Measurements from ENCODE around the gene ARFGAP1. TPM values are rescaled to one million over a fixed set of nuclear protein-coding genes. Genes with fewer than 3 reads are reported as not detected.
"Not testable (repeated sequence)": the region's sequence is repeated elsewhere in the genome, so short reads cannot be mapped to it uniquely, and the experiment has no call there.

ARFGAP1 gene
- total and polyA plus RNA-seq, 2 donors = 36.3 to 111 TPM

DNA sequence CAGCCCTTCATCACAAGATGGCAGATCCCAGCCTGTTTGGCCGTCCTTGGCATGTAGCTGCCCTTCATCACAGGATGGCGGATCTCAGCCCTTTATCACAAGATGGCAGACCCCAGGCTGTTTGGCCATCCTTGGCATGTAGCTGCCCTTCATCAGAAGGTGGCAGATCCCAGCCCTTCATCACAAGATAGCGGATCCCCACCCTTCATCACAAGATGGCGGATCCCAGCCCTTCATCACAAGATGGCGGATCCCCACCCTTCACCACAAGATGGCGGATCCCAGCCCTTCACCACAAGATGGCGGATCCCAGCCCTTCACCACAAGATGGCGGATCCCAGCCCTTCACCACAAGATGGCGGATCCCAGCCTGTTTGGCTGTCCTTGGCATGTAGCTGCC lies 62.4 kb downstream of the ARFGAP1 start:
- not testable (repeated sequence) for H3K27ac ChIP-seq (ENCODE audit: low read depth in 1 of 2, low read length in 1 of 2); H3K27me3 ChIP-seq (ENCODE audit: control insufficient read depth in 2 of 2, insufficient read depth in 1 of 2, low read length in 1 of 2); DNase-seq (ENCODE audit: low read depth in 6 of 9, low spot score in 9 of 9); H3K4me3 ChIP-seq (ENCODE audit: low read length in 2 of 2); H3K4me1 ChIP-seq (ENCODE audit: control insufficient read depth in 2 of 2, insufficient read depth in 2 of 2, low read length in 2 of 2); H3K36me3 ChIP-seq (ENCODE audit: control insufficient read depth in 2 of 2, insufficient read depth in 2 of 2, low read length in 1 of 2)
- 97% methylated on average over 9 of the region's 9 CpGs for WGBS
- H3K9me3 ChIP-seq (ENCODE audit: control insufficient read depth in 2 of 2, insufficient read depth in 1 of 2, low read length in 1 of 2) = peaks cover 1 to 17% of the 10 kb centered on the region in 2 donors

DNA sequence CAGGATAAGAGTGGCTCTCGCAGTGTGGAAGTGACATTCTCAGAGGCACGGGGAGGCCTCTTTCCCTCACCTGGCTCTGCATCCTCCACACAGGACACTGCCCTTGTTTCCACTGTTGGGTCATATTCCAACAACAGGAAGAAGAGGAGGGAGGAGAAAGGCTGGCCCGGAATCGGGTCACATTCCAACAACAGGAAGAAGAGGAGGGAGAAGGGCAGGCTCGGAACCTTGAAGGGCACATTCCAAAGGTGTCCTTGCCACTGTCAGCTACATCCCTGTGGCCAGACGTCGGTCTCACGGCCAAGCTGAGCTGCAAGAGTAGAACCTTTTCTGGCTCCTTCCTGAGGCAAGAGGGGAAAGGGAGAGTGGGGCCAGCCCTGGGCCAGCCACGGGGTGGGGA lies 63.1 kb downstream of the ARFGAP1 start:
- H3K4me3 ChIP-seq (ENCODE audit: low read length in 2 of 2) = no peak overlapping the region
- no peak for DNase-seq (ENCODE audit: low read depth in 6 of 9, low spot score in 9 of 9)
- H3K36me3 ChIP-seq (ENCODE audit: control insufficient read depth in 2 of 2, insufficient read depth in 2 of 2, low read length in 1 of 2) = no peaks in the 10 kb centered on the region
- H3K4me1 ChIP-seq (ENCODE audit: control insufficient read depth in 2 of 2, insufficient read depth in 2 of 2, low read length in 2 of 2) = no peaks in the 10 kb centered on the region
- WGBS = 43% methylated on average over 9 of the region's 9 CpGs
- peaks cover 0 to 17% of the 10 kb centered on the region in 2 donors for H3K9me3 ChIP-seq (ENCODE audit: control insufficient read depth in 2 of 2, insufficient read depth in 1 of 2, low read length in 1 of 2)
- H3K27me3 ChIP-seq (ENCODE audit: control insufficient read depth in 2 of 2, insufficient read depth in 1 of 2, low read length in 1 of 2) = peaks cover 0 to 10% of the 10 kb centered on the region in 2 donors
- H3K27ac ChIP-seq (ENCODE audit: low read depth in 1 of 2, low read length in 1 of 2) = no peak overlapping the region

GRCh38 chr20:63336232-63336752 lies 63.7 kb downstream of the ARFGAP1 start:
- peaks cover 0 to 16% of the 10 kb centered on the region in 2 donors for H3K9me3 ChIP-seq (ENCODE audit: control insufficient read depth in 2 of 2, insufficient read depth in 1 of 2, low read length in 1 of 2)
- no peaks in the 10 kb centered on the region for H3K4me1 ChIP-seq (ENCODE audit: control insufficient read depth in 2 of 2, insufficient read depth in 2 of 2, low read length in 2 of 2)
- no peak overlapping the region for H3K27ac ChIP-seq (ENCODE audit: low read depth in 1 of 2, low read length in 1 of 2)
- H3K36me3 ChIP-seq (ENCODE audit: control insufficient read depth in 2 of 2, insufficient read depth in 2 of 2, low read length in 1 of 2) = no peaks in the 10 kb centered on the region
- peaks cover 0 to 10% of the 10 kb centered on the region in 2 donors for H3K27me3 ChIP-seq (ENCODE audit: control insufficient read depth in 2 of 2, insufficient read depth in 1 of 2, low read length in 1 of 2)
- no peak overlapping the region for H3K4me3 ChIP-seq (ENCODE audit: low read length in 2 of 2)
- WGBS = 92% methylated on average over 29 of the region's 29 CpGs
- no peak for DNase-seq (ENCODE audit: low read depth in 6 of 9, low spot score in 9 of 9)

GRCh38 chr20:63337786-63338420 lies 65.3 kb downstream of the ARFGAP1 start:
- H3K27me3 ChIP-seq (ENCODE audit: control insufficient read depth in 2 of 2, insufficient read depth in 1 of 2, low read length in 1 of 2) = peaks cover 0 to 10% of the 10 kb centered on the region in 2 donors
- no peak for DNase-seq (ENCODE audit: low read depth in 6 of 9, low spot score in 9 of 9)
- no peaks in the 10 kb centered on the region for H3K4me1 ChIP-seq (ENCODE audit: control insufficient read depth in 2 of 2, insufficient read depth in 2 of 2, low read length in 2 of 2)
- H3K4me3 ChIP-seq (ENCODE audit: low read length in 2 of 2) = no peak overlapping the region
- no peak overlapping the region for H3K27ac ChIP-seq (ENCODE audit: low read depth in 1 of 2, low read length in 1 of 2)
- H3K9me3 ChIP-seq (ENCODE audit: control insufficient read depth in 2 of 2, insufficient read depth in 1 of 2, low read length in 1 of 2) = peaks cover 0 to 3% of the 10 kb centered on the region in 2 donors
- 80% methylated on average over 12 of the region's 12 CpGs for WGBS
- H3K36me3 ChIP-seq (ENCODE audit: control insufficient read depth in 2 of 2, insufficient read depth in 2 of 2, low read length in 1 of 2) = no peaks in the 10 kb centered on the region

Other genes starting within 250 kb of the ARFGAP1 start
- 18.6 TPM for gene YTHDF1, start 56.7 kb upstream of the ARFGAP1 start, total RNA-seq
- 38.2 TPM for gene YTHDF1, start 56.7 kb upstream of the ARFGAP1 start, polyA plus RNA-seq
- 0.09 TPM for gene BIRC7, start 36.9 kb upstream of the ARFGAP1 start, total RNA-seq
- gene BIRC7, start 36.9 kb upstream of the ARFGAP1 start, polyA plus RNA-seq = 0.87 TPM
- 8.5 TPM for gene NKAIN4, start 18.4 kb upstream of the ARFGAP1 start, total RNA-seq
- gene NKAIN4, start 18.4 kb upstream of the ARFGAP1 start, polyA plus RNA-seq = 2.2 TPM
- gene COL20A1, start 20.4 kb downstream of the ARFGAP1 start, total RNA-seq = 0.05 TPM
- gene COL20A1, start 20.4 kb downstream of the ARFGAP1 start, polyA plus RNA-seq = 0.30 TPM
- under 0.01 TPM for gene CHRNA4, start 88.5 kb downstream of the ARFGAP1 start, total RNA-seq
- gene CHRNA4, start 88.5 kb downstream of the ARFGAP1 start, polyA plus RNA-seq = 0.14 TPM
- gene KCNQ2, start 199.8 kb downstream of the ARFGAP1 start, total RNA-seq = 0.38 TPM
- 0.48 TPM for gene KCNQ2, start 199.8 kb downstream of the ARFGAP1 start, polyA plus RNA-seq
- gene EEF1A2, start 226.3 kb downstream of the ARFGAP1 start, total RNA-seq = 0.19 TPM
- gene EEF1A2, start 226.3 kb downstream of the ARFGAP1 start, polyA plus RNA-seq = 2.2 TPM
- 18.0 TPM for gene PPDPF, start 248.0 kb downstream of the ARFGAP1 start, total RNA-seq
- gene PPDPF, start 248.0 kb downstream of the ARFGAP1 start, polyA plus RNA-seq = 229 TPM

Data from thymus (tissue), 11 donors.